OCI-LY7 (cell line): Measurements from ENCODE around the gene KRT17.

Experiments
- CTCF ChIP-seq: fragments of 200-600 bp; sonication (generic); conservative IDR thresholded peaks from 2 replicates; pipeline ENCODE4 v1.5.1; 2014; ENCODE audit warnings: mild to moderate bottlenecking, antibody characterized with exemption, low read length, moderate library complexity, mixed read lengths
- EZH2phosphoT487 ChIP-seq: fragments of 200-600 bp; sonication (generic); IDR thresholded peaks from 2 replicates; pipeline ENCODE4 v1.6.1; 2018; ENCODE audit warnings: low read depth, borderline replicate concordance, mild to moderate bottlenecking, mixed run types, antibody characterized with exemption, low read length, moderate library complexity, mixed read lengths

GRCh38 chr17:41651625-41652460 lies 27.5 kb upstream of the KRT17 start:
- TF ChIP-seq CTCF, result no peak
- TF ChIP-seq EZH2phosphoT487, result no peak
